ENCODE data around the gene BAIAP2.

GRCh38 chr17:81102352-81102751, 67.4 kb downstream of the BAIAP2 start:
- TF ChIP-seq CTCF (IDR thresholded peaks at IDR 0.05), result no peak
- TF ChIP-seq POLR2A (IDR thresholded peaks at IDR 0.05), result no peak

Data from thyroid gland (tissue), 4 donors.